RWPE2 (cell line): ENCODE measurements around the gene MEGF8.

Experiments
- ATAC-seq: fragments of 200-7000 bp; cut with Tn5 transposase; 3 replicates; pipeline ENCODE4 v1.9.1; 2021; ENCODE audit warnings: low read depth
- DNase-seq: peaks from one replicate; pipeline ENCODE4 v3.0.0-alpha.2; 2020; ENCODE audit warnings: low spot score
- H3K27ac ChIP-seq: fragments of 450-650 bp; 2 replicates; pipeline ENCODE4 v1.5.1; 2017; ENCODE audit warnings: mild to moderate bottlenecking; ENCODE audit not compliant: poor library complexity, severe bottlenecking
- H3K27me3 ChIP-seq: fragments of 250-450 bp; sonication (Bioruptor Pico); 2 replicates; pipeline ENCODE4 v1.5.1; 2021; ENCODE audit warnings: mild to moderate bottlenecking, moderate library complexity; ENCODE audit not compliant: insufficient read depth, poor library complexity, severe bottlenecking
- H3K36me3 ChIP-seq: fragments of 250-450 bp; sonication (Bioruptor Pico); 2 replicates; pipeline ENCODE4 v1.5.1; 2020; ENCODE audit warnings: low read depth, mild to moderate bottlenecking, moderate library complexity
- H3K4me1 ChIP-seq: fragments of 250-450 bp; sonication (Bioruptor Pico); 2 replicates; pipeline ENCODE4 v1.5.1; 2021; ENCODE audit warnings: mild to moderate bottlenecking, moderate library complexity; ENCODE audit not compliant: insufficient read depth, poor library complexity, severe bottlenecking
- H3K4me3 ChIP-seq: fragments of 250-450 bp; sonication (Bioruptor Pico); 2 replicates; pipeline ENCODE4 v1.5.1; 2021; ENCODE audit warnings: mild to moderate bottlenecking, moderate library complexity; ENCODE audit not compliant: severe bottlenecking
- H3K9me3 ChIP-seq: fragments of 250-450 bp; sonication (Bioruptor Pico); 2 replicates; pipeline ENCODE4 v1.5.1; 2021; ENCODE audit warnings: mild to moderate bottlenecking, moderate library complexity; ENCODE audit not compliant: severe bottlenecking
- CTCF ChIP-seq: fragments of 450-650 bp; IDR thresholded peaks from one replicate; pipeline ENCODE4 v1.5.1; 2017; ENCODE audit warnings: mild to moderate bottlenecking, moderate library complexity; ENCODE audit not compliant: poor library complexity, severe bottlenecking

MEGF8 gene

GRCh38 chr19:42397263-42398166 lies 72.1 kb downstream of the MEGF8 start:
- ATAC-seq (no peak; the same call in 2 of the 3 replicates), DNase-seq (no peak)
- H3K27me3 ChIP-seq, result no peaks in the 10 kb centered on the region
- peak overlapping the region; percentile 46 for H3K4me3 ChIP-seq
- H3K4me1 ChIP-seq, result peaks cover 4% of the 10 kb centered on the region
- no peak for TF ChIP-seq CTCF
- no peaks in the 10 kb centered on the region for H3K9me3 ChIP-seq
- peak overlapping the region; percentile 72 for H3K27ac ChIP-seq
- no peaks in the 10 kb centered on the region for H3K36me3 ChIP-seq

- ATAC-seq, result no peak
- no peak overlapping the region for H3K27ac ChIP-seq
Measured at GRCh38 chr19:42400404-42400803, 75.0 kb downstream of the MEGF8 start.

GRCh38 chr19:42401365-42402303 lies 76.2 kb downstream of the MEGF8 start:
- DNase-seq (no peak), ATAC-seq (peak; percentile 57)
- Histone ChIP-seq H3K4me3 (peak overlapping the region; percentile 30), H3K4me1 (no peaks in the 10 kb centered on the region), H3K9me3 (no peaks in the 10 kb centered on the region), H3K27me3 (no peaks in the 10 kb centered on the region), H3K36me3 (no peaks in the 10 kb centered on the region; the same call in 1 of the 2 replicates), H3K27ac (no peak overlapping the region)
- TF ChIP-seq CTCF, result peak; percentile 90

More at GRCh38 chr19:42400404-42400803, 75.0 kb downstream of the MEGF8 start:
- Histone ChIP-seq H3K36me3 (no peaks in the 10 kb centered on the region; the same call in 1 of the 2 replicates), H3K4me3 (no peak overlapping the region), H3K9me3 (no peaks in the 10 kb centered on the region), H3K4me1 (peaks cover 4% of the 10 kb centered on the region), H3K27me3 (no peaks in the 10 kb centered on the region)
- no peak for DNase-seq
- TF ChIP-seq CTCF, result no peak

GRCh38 chr19:42402376-42403116 lies 77.1 kb downstream of the MEGF8 start:
- H3K4me1 ChIP-seq, result no peaks in the 10 kb centered on the region
- ATAC-seq (no peak), DNase-seq (no peak)
- H3K27me3 ChIP-seq, result no peaks in the 10 kb centered on the region
- no peak overlapping the region for H3K27ac ChIP-seq
- H3K9me3 ChIP-seq, result no peaks in the 10 kb centered on the region
- TF ChIP-seq CTCF, result no peak
- no peak overlapping the region for H3K4me3 ChIP-seq
- H3K36me3 ChIP-seq, result no peaks in the 10 kb centered on the region; the same call in 1 of the 2 replicates
